SK-N-SH (cell line): Measurements from ENCODE around the gene CRYBB3. TPM values are rescaled to one million over a fixed set of nuclear protein-coding genes. Genes with fewer than 3 reads are reported as not detected.

Source experiments
- CTCF ChIA-PET: fragments of 300-600, 350-600 bp; formaldehyde crosslinking; extraction: SDS; loops from one replicate; lab custom pipeline; 2021; lab: Yijun Ruan, JAX
- POLR2A ChIA-PET: fragments of 350-600 bp; sonication (Branson Sonifier 250); formaldehyde crosslinking; extraction: SDS; loops from one replicate; lab custom pipeline; 2020; ENCODE audit warnings: antibody characterized with exemption, inconsistent platforms; lab: Yijun Ruan, JAX
- DNase-seq: peaks from one replicate; pipeline ENCODE4 v3.0.0; 2012
- H2AFZ ChIP-seq: fragments of 200-600 bp; sonication (generic); 2 replicates; pipeline ENCODE4 v1.8.1; 2016; ENCODE audit warnings: antibody characterized with exemption, mild to moderate bottlenecking, low read depth
- H3F3A ChIP-seq: fragments of 200-600 bp; sonication (generic); replicated peaks from 2 replicates; pipeline ENCODE3; 2016; ENCODE audit warnings: antibody characterized with exemption, mild to moderate bottlenecking; ENCODE audit not compliant: insufficient read depth
- H3K27ac ChIP-seq, 2 experiments: fragments of 200-500 bp in 1 of 2; fragments of 200-600 bp in 1 of 2; sonication (Bioruptor generic) in 1 of 2; sonication (generic), shearing (Covaris generic) in 1 of 2; 2 replicates each; pipeline versions ENCODE4 v1.5.1 to v1.6.1; 2014 to 2016; ENCODE audit warnings: low read depth in 2 of 2, inconsistent platforms in 1 of 2, low read length in 1 of 2, mild to moderate bottlenecking in 1 of 2, mixed read lengths in 1 of 2
- H3K27me3 ChIP-seq: fragments of 200-600 bp; sonication (generic), shearing (Covaris generic); 2 replicates; pipeline ENCODE4 v1.6.1; 2016; ENCODE audit warnings: mixed run types; ENCODE audit not compliant: insufficient read depth
- H3K36me3 ChIP-seq, 2 experiments: fragments of 200-500 bp in 1 of 2; fragments of 200-600 bp in 1 of 2; sonication (Bioruptor generic) in 1 of 2; sonication (generic) in 1 of 2; replicated peaks in 1 of 2; 2 replicates each; pipeline versions ENCODE3 to v1.5.1; 2014 to 2016; ENCODE audit warnings: low read length in 1 of 2, mild to moderate bottlenecking in 1 of 2; ENCODE audit not compliant: insufficient read depth in 2 of 2, control insufficient read depth in 1 of 2
- H3K4me1 ChIP-seq, 2 experiments: fragments of 200-500 bp in 1 of 2; fragments of 200-600 bp in 1 of 2; sonication (Bioruptor generic) in 1 of 2; sonication (generic), shearing (Covaris generic) in 1 of 2; 2 replicates each; pipeline versions ENCODE4 v1.5.1 to v1.6.1; 2014 to 2016; ENCODE audit warnings: low read depth in 1 of 2, low read length in 1 of 2, mixed run types in 1 of 2; ENCODE audit not compliant: insufficient read depth in 2 of 2, control insufficient read depth in 1 of 2
- H3K4me2 ChIP-seq: fragments of 200-600 bp; sonication (generic), shearing (Covaris generic); 2 replicates; pipeline ENCODE4 v1.6.1; 2017; ENCODE audit warnings: mixed run types
- H3K4me3 ChIP-seq, 2 experiments: fragments of 200-500 bp in 1 of 2; fragments of 200-600 bp in 1 of 2; sonication (Bioruptor generic) in 1 of 2; sonication (generic), shearing (Covaris generic) in 1 of 2; 2 replicates each; pipeline versions ENCODE4 v1.5.1 to v1.8.1; 2014 to 2016; ENCODE audit warnings: low read depth in 2 of 2, inconsistent platforms in 1 of 2, low read length in 1 of 2, mild to moderate bottlenecking in 1 of 2, mixed read lengths in 1 of 2, moderate library complexity in 1 of 2
- H3K79me2 ChIP-seq: fragments of 200-600 bp; sonication (generic); 2 replicates; pipeline ENCODE4 v1.8.1; 2017; ENCODE audit warnings: mild to moderate bottlenecking; ENCODE audit not compliant: insufficient read depth
- H3K9ac ChIP-seq: fragments of 200-600 bp; sonication (generic); 2 replicates; pipeline ENCODE4 v1.6.1; 2017; ENCODE audit warnings: mixed run types
- H3K9me2 ChIP-seq: fragments of 200-600 bp; sonication (generic); 2 replicates; pipeline ENCODE4 v1.6.1; 2017; ENCODE audit warnings: mixed run types
- H3K9me3 ChIP-seq: fragments of 200-600 bp; sonication (generic); 2 replicates; pipeline ENCODE4 v1.6.1; 2017; ENCODE audit warnings: mixed run types, mild to moderate bottlenecking, moderate library complexity
- H4K20me1 ChIP-seq: fragments of 200-600 bp; sonication (generic); 2 replicates; pipeline ENCODE4 v1.6.1; 2017; ENCODE audit warnings: mild to moderate bottlenecking, mixed run types; ENCODE audit not compliant: insufficient read depth
- FOSL2 ChIP-seq: IDR thresholded peaks from 2 replicates; pipeline ENCODE4 v1.4.0; 2012; ENCODE audit warnings: low read depth, mild to moderate bottlenecking, moderate library complexity, borderline replicate concordance
- FOXJ3 ChIP-seq: sonication (generic); formaldehyde crosslinking; IDR thresholded peaks from 2 replicates; pipeline ENCODE4 v1.5.1; 2020; ENCODE audit warnings: mild to moderate bottlenecking, missing genetic modification reagents
- GABPA ChIP-seq: IDR thresholded peaks from 2 replicates; pipeline ENCODE4 v1.4.0; 2012; ENCODE audit warnings: low read depth, mild to moderate bottlenecking
- IRF3 ChIP-seq: fragments of 150-350 bp; IDR thresholded peaks from 2 replicates; pipeline ENCODE4 v1.6.1; 2016; ENCODE audit warnings: mild to moderate bottlenecking, low read depth, low read length
- PBX3 ChIP-seq: IDR thresholded peaks from 2 replicates; pipeline ENCODE4; 2012
- USF1 ChIP-seq: IDR thresholded peaks from 2 replicates; pipeline ENCODE4 v1.4.0; 2012; ENCODE audit warnings: low read depth, borderline replicate concordance
- WGBS: methylation state at CpG from one replicate; pipeline ENCODE4 v1.1.6; 2017; ENCODE audit warnings: low lambda C conversion rate; 5-methylcytosine and 5-hydroxymethylcytosine counted together
- polyA plus RNA-seq, 3 experiments: library from polyadenylated mRNA; depleted of rRNA; stranded (reverse); fragments of >200 nt; gene quantifications; 2 replicates each; pipeline ENCODE4 v1.2.3, GENCODE V29; 2012

The CRYBB3 gene
- polyA plus RNA-seq, 1 of the 3 experiments (the other 2 are of a cell fraction): 0.35 TPM

- Histone ChIP-seq H4K20me1 (peaks cover 13% of the 10 kb centered on the region; the same call in 1 of the 2 replicates), H3K9ac (no peak overlapping the region), H3K4me1 (no peaks in the 10 kb centered on the region; a peak in 1 of 4 replicates), H2AFZ (no peak overlapping the region), H3F3A (no peaks in the 10 kb centered on the region), H3K27me3 (no peaks in the 10 kb centered on the region), H3K27ac (no peak overlapping the region), H3K36me3 (no peaks in the 10 kb centered on the region), H3K9me3 (no peaks in the 10 kb centered on the region), H3K4me2 (no peak overlapping the region), H3K79me2 (no peaks in the 10 kb centered on the region), H3K9me2 (no peaks in the 10 kb centered on the region), H3K4me3 (no peak overlapping the region)
- 82% methylated on average over 1 of the region's 1 CpG for WGBS
- TF ChIP-seq PBX3: no peak
- no peak for TF ChIP-seq FOXJ3 (CRISPR knock-in tag)
- TF ChIP-seq IRF3: no peak
- no peak for TF ChIP-seq USF1
- no peak for TF ChIP-seq GABPA
- POLR2A ChIA-PET: no interaction called here
- no peak for DNase-seq
- CTCF ChIA-PET: interaction anchor here (1.2 to 1.6 kb wide), 2 partner anchors 40 to 51 kb away, joined by 3 to 5 read pairs; no protein-coding TSS in a partner anchor
Observed at GRCh38 chr22:25162561-25162960, 37.1 kb upstream of the CRYBB3 start.

GRCh38 chr22:25165785-25166184, 33.9 kb upstream of the CRYBB3 start:
- ChIA-PET CTCF (interaction anchor here (0.6 to 1.1 kb wide), 2 partner anchors 27 to 227 kb away, joined by 3 read pairs; no protein-coding TSS in a partner anchor), POLR2A (interaction anchor here (1.8 kb wide), 1 partner anchor 12 kb away, joined by 5 read pairs; no protein-coding TSS in a partner anchor)
- Histone ChIP-seq H3K9me2 (no peaks in the 10 kb centered on the region), H3K36me3 (no peaks in the 10 kb centered on the region), H3K27ac (no peak overlapping the region), H3F3A (no peaks in the 10 kb centered on the region), H4K20me1 (0 out of 2 replicates have a peak, but pooled peaks cover 7% of the 10 kb centered on the region), H3K4me3 (no peak overlapping the region), H3K9ac (no peak overlapping the region), H3K9me3 (no peaks in the 10 kb centered on the region), H2AFZ (no peak overlapping the region), H3K79me2 (no peaks in the 10 kb centered on the region), H3K4me1 (no peaks in the 10 kb centered on the region; a peak in 1 of 4 replicates), H3K27me3 (no peaks in the 10 kb centered on the region), H3K4me2 (no peak overlapping the region)
- DNase-seq: no peak
- WGBS: 97% methylated on average over 10 of the region's 10 CpGs
- TF ChIP-seq FOSL2: no peak
